Astrocyte (in vitro differentiated cells and primary cell): ENCODE results near the gene TBC1D2B. TPM values are rescaled to one million over a fixed set of nuclear protein-coding genes. Genes with fewer than 3 reads are reported as not detected.

Experiments used
- DNase-seq: peaks from one replicate; pipeline ENCODE4 v3.0.0-alpha.2; 2010; ENCODE audit warnings: low read depth
- FAIRE-seq: peaks from 2 replicates; lab custom pipeline; 2011; peaks lifted over from hg19 to GRCh38; lab: Jason Lieb, UNC
- H2AFZ ChIP-seq: 2 replicates; pipeline ENCODE4 v1.6.0; 2012; ENCODE audit warnings: low read depth, low read length, inconsistent platforms
- H3K27ac ChIP-seq: 2 replicates; pipeline ENCODE4 v1.5.1; 2011; ENCODE audit warnings: low read depth, low read length, inconsistent platforms
- H3K27me3 ChIP-seq: 2 replicates; pipeline ENCODE4 v1.6.0; 2011; ENCODE audit warnings: low read length, inconsistent platforms; ENCODE audit not compliant: insufficient read depth
- H3K36me3 ChIP-seq: 2 replicates; pipeline ENCODE4 v1.5.1; 2011; ENCODE audit warnings: low read length, inconsistent platforms; ENCODE audit not compliant: insufficient read depth
- H3K4me1 ChIP-seq: 2 replicates; pipeline ENCODE4 v1.5.1; 2011; ENCODE audit warnings: low read length, inconsistent platforms; ENCODE audit not compliant: insufficient read depth
- H3K4me2 ChIP-seq: 2 replicates; pipeline ENCODE4 v1.6.0; 2012; ENCODE audit warnings: low read length, inconsistent platforms
- H3K4me3 ChIP-seq: 2 replicates; pipeline ENCODE4 v1.5.1; 2011; ENCODE audit warnings: low read depth, mild to moderate bottlenecking, low read length, inconsistent platforms; ENCODE audit not compliant: insufficient read depth
- H3K79me2 ChIP-seq: 2 replicates; pipeline ENCODE4 v1.6.0; 2012; ENCODE audit warnings: mild to moderate bottlenecking, low read length, inconsistent platforms; ENCODE audit not compliant: insufficient read depth
- H3K9ac ChIP-seq: 2 replicates; pipeline ENCODE4 v1.6.0; 2012; ENCODE audit warnings: mild to moderate bottlenecking, low read length, inconsistent platforms
- H3K9me3 ChIP-seq: 2 replicates; pipeline ENCODE4 v1.5.1; 2012; ENCODE audit warnings: low read depth, mild to moderate bottlenecking, low read length, inconsistent platforms; ENCODE audit not compliant: insufficient read depth
- H4K20me1 ChIP-seq: 2 replicates; pipeline ENCODE4 v1.6.0; 2012; ENCODE audit warnings: low read length, inconsistent platforms; ENCODE audit not compliant: insufficient read depth
- H3K27ac Mint-ChIP-seq: one replicate; pipeline ENCODE4 v1.8.0; 2021; ENCODE audit warnings: mild to moderate bottlenecking, mixed read lengths; ENCODE audit not compliant: unreplicated experiment
- H3K27me3 Mint-ChIP-seq: one replicate; pipeline ENCODE4 v1.8.0; 2021; ENCODE audit warnings: low read depth, mixed read lengths; ENCODE audit not compliant: unreplicated experiment
- H3K36me3 Mint-ChIP-seq: one replicate; pipeline ENCODE4 v1.8.0; 2021; ENCODE audit warnings: low read depth, mixed read lengths; ENCODE audit not compliant: unreplicated experiment
- H3K4me1 Mint-ChIP-seq: one replicate; pipeline ENCODE4 v1.8.0; 2021; ENCODE audit warnings: low read depth, mixed read lengths; ENCODE audit not compliant: unreplicated experiment
- H3K4me3 Mint-ChIP-seq: one replicate; pipeline ENCODE4 v1.8.0; 2021; ENCODE audit warnings: mild to moderate bottlenecking, moderate library complexity, mixed read lengths; ENCODE audit not compliant: unreplicated experiment
- H3K9me3 Mint-ChIP-seq: one replicate; pipeline ENCODE4 v1.8.0; 2021; ENCODE audit warnings: mild to moderate bottlenecking, mixed read lengths; ENCODE audit not compliant: unreplicated experiment
- EZH2 ChIP-seq: IDR thresholded peaks from 2 replicates; pipeline ENCODE4 v1.6.1; 2012; ENCODE audit warnings: mild to moderate bottlenecking, low read length, inconsistent platforms; ENCODE audit not compliant: insufficient read depth
- total RNA-seq: library from RNA; stranded (reverse); gene quantifications from 2 replicates; pipeline ENCODE4 v1.2.1, GENCODE V29; 2021
- TF ChIP-seq, protein P1 (sequence below): IDR thresholded peaks from 2 replicates; pipeline ENCODE4 v1.5.1; 2011; ENCODE audit warnings: low read depth, mild to moderate bottlenecking, inconsistent platforms, low read length, moderate library complexity; ENCODE audit not compliant: insufficient read depth

TBC1D2B gene
- total RNA-seq, 1 donor from 2014 or later, result 21.3 TPM

DNA sequence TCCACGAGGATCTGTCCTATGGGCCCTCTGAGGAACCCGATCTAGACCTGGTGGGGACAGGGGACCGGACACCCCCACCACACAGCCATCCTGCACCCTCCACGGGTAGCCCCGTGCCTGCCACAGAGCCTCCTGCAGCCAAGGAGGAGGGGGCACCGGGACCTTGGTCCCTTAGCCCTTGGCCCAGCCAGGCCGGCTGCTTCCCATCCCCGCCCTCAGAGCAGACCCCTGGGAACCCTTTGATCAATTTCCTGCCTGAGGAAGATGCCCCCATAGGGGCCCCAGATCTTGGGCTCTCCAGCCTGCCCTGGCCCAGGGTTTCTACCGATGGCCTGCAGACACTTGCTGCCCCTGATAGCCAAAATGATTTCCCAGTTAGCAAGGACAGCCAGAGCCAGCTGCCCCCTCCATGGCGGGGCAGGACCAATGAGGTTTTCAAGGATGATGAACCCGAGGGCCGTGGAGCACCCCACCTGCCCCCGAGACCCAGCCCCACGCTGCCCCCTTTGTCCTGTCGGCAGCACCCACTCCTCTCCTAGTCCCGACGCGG is 91.5 kb downstream of the TBC1D2B start:
- no peak overlapping the region for H3K27ac ChIP-seq
- no peak overlapping the region for H2AFZ ChIP-seq
- H3K36me3 Mint-ChIP-seq, result no peaks in the 10 kb centered on the region
- no peaks in the 10 kb centered on the region for H3K79me2 ChIP-seq
- peaks cover 3% of the 10 kb centered on the region for H3K4me1 Mint-ChIP-seq
- peaks cover 2% of the 10 kb centered on the region for H3K27me3 ChIP-seq
- TF ChIP-seq EZH2, result no peak
- TF ChIP-seq, protein P1, sequence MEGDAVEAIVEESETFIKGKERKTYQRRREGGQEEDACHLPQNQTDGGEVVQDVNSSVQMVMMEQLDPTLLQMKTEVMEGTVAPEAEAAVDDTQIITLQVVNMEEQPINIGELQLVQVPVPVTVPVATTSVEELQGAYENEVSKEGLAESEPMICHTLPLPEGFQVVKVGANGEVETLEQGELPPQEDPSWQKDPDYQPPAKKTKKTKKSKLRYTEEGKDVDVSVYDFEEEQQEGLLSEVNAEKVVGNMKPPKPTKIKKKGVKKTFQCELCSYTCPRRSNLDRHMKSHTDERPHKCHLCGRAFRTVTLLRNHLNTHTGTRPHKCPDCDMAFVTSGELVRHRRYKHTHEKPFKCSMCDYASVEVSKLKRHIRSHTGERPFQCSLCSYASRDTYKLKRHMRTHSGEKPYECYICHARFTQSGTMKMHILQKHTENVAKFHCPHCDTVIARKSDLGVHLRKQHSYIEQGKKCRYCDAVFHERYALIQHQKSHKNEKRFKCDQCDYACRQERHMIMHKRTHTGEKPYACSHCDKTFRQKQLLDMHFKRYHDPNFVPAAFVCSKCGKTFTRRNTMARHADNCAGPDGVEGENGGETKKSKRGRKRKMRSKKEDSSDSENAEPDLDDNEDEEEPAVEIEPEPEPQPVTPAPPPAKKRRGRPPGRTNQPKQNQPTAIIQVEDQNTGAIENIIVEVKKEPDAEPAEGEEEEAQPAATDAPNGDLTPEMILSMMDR, result no peak
- no peak overlapping the region for H3K27ac Mint-ChIP-seq
- DNase-seq, result no peak
- H3K9me3 Mint-ChIP-seq, result no peaks in the 10 kb centered on the region
- H3K9me3 ChIP-seq, result no peaks in the 10 kb centered on the region
- no peak overlapping the region for H3K4me3 ChIP-seq
- H3K36me3 ChIP-seq, result no peaks in the 10 kb centered on the region
- no peak for FAIRE-seq
- H3K4me2 ChIP-seq, result no peak overlapping the region
- H3K9ac ChIP-seq, result no peak overlapping the region
- H4K20me1 ChIP-seq, result no peaks in the 10 kb centered on the region
- no peaks in the 10 kb centered on the region for H3K4me1 ChIP-seq
- H3K4me3 Mint-ChIP-seq, result no peak overlapping the region
- H3K27me3 Mint-ChIP-seq, result peaks cover 26% of the 10 kb centered on the region

DNA sequence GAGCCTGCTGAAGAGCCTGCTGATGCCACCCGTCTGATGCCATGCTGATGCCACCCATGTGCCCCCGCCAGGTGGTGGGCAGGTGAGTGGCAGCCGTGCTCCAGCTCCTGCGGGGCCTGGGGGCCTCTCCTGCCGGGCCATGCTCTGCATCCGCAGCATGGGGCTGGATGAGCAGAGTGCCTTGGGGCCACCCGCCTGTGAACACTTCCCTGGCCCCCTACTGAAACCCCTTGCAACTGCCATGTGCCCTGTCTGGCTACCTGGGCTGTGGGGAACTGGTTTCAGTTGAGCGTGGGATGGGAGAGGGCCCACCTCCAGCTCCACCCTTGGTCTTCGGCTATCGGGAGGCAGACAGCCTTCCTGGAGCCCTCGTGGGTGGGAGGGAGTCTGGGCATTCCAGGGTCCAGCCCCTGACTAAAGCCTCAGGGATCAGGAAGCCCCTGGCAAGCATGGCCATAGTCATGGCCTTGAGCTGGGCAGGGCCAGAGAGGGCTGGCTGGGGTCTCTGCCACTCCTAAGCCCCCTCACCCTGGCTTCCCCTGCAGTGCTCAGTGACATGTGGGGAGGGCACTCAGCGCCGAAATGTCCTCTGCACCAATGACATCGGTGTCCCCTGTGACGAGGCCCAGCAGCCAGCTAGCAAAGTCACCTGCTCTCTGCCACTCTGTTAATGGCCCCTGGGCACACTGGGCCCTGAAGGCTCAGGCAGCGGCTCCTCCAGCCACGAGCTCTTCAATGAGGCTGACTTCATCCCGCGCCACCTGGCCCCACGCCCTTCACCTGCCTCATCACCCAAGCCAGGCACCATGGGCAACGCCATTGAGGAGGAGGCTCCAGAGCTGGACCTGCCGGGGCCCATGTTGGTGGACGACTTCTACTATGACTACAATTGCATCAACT is 92.2 kb downstream of the TBC1D2B start:
- Histone ChIP-seq H3K36me3 (no peaks in the 10 kb centered on the region), H3K9me3 (no peaks in the 10 kb centered on the region), H3K9ac (no peak overlapping the region), H2AFZ (no peak overlapping the region), H3K27me3 (peaks cover 2% of the 10 kb centered on the region), H3K4me2 (no peak overlapping the region), H4K20me1 (no peaks in the 10 kb centered on the region), H3K4me1 (no peaks in the 10 kb centered on the region), H3K79me2 (no peaks in the 10 kb centered on the region), H3K4me3 (no peak overlapping the region), H3K27ac (no peak overlapping the region)
- Mint-ChIP-seq H3K36me3 (no peaks in the 10 kb centered on the region), H3K4me1 (no peaks in the 10 kb centered on the region), H3K9me3 (no peaks in the 10 kb centered on the region), H3K4me3 (no peak overlapping the region), H3K27me3 (peaks cover 32% of the 10 kb centered on the region), H3K27ac (no peak overlapping the region)
- no peak for TF ChIP-seq EZH2
- TF ChIP-seq, protein P1, result no peak
- no peak for FAIRE-seq
- no peak for DNase-seq

DNA sequence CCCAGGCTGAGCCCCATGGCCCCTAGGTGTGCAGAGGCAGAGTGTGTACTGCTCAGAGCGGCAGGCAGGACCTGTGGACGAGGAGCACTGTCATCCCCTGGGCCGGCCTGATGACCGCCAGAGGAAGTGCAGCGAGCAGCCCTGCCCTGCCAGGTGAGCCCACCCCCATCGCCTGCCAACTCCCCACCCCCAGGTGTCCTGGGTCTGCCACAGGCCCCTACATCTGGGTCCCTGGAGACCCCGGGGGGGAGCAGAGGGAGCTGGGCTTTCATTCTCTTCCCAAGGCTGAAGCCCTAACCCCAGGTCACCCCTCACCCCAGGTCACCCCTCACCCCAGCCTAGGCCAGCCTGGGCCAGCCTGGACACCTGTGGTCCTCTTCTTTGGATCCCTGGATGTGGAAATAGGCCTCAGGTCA is 93.1 kb downstream of the TBC1D2B start:
- Histone ChIP-seq H3K27ac (no peak overlapping the region), H4K20me1 (no peaks in the 10 kb centered on the region), H3K4me2 (no peak overlapping the region), H3K9ac (no peak overlapping the region), H3K79me2 (no peaks in the 10 kb centered on the region), H3K9me3 (no peaks in the 10 kb centered on the region), H2AFZ (no peak overlapping the region), H3K4me1 (no peaks in the 10 kb centered on the region), H3K36me3 (no peaks in the 10 kb centered on the region), H3K27me3 (peaks cover 2% of the 10 kb centered on the region), H3K4me3 (no peak overlapping the region)
- Mint-ChIP-seq H3K27ac (no peak overlapping the region), H3K27me3 (peaks cover 33% of the 10 kb centered on the region), H3K9me3 (no peaks in the 10 kb centered on the region), H3K4me1 (no peaks in the 10 kb centered on the region), H3K36me3 (no peaks in the 10 kb centered on the region), H3K4me3 (no peak overlapping the region)
- no peak for DNase-seq
- no peak for TF ChIP-seq EZH2
- TF ChIP-seq, protein P1, result no peak
- no peak for FAIRE-seq
